IPS-11a (cell line): ENCODE data around the gene LMCD1.
A peak's percentile ranks its signal among the peaks of the same experiment; 100 is the strongest.

Experiments used
- H3K4me3 ChIP-seq: one replicate; pipeline ENCODE4 v1.5.1; 2013; ENCODE audit warnings: low read depth, low read length, control low read depth

The LMCD1 gene

DNA sequence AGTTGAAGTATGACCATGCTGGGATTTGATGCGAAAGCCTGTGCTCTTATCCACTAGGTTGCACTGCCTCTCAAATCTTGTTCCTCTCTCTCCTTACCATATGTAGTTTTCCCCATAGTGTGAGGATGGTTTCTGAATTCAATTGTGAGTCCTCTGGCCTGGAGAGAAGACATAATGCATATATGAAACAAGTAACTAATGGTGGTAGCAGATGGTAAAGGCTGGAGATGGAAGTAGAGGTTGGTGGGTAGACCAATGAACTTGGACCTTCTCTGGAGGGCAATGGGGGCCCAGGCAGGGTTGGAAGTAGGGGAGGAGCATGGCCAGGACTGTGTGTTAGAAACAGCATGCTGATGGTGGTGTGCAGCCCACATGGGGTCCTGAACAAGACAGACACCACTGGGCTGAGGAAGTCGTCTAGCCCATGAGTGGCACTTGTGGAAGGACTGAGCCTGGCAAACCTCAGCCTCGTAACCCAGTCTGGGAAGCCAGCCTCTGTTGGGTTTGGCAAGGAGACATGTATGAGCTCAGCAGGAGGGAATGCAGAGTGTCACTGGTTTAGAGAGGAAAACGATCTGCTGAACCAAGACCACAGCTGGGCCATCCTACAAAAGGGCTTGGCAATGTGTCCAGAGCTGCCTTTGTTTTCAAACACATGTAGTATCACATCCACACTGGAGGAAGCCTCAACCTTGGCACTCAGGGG is 18.5 kb upstream of the LMCD1 start:
- H3K4me3 ChIP-seq: no peak overlapping the region

DNA sequence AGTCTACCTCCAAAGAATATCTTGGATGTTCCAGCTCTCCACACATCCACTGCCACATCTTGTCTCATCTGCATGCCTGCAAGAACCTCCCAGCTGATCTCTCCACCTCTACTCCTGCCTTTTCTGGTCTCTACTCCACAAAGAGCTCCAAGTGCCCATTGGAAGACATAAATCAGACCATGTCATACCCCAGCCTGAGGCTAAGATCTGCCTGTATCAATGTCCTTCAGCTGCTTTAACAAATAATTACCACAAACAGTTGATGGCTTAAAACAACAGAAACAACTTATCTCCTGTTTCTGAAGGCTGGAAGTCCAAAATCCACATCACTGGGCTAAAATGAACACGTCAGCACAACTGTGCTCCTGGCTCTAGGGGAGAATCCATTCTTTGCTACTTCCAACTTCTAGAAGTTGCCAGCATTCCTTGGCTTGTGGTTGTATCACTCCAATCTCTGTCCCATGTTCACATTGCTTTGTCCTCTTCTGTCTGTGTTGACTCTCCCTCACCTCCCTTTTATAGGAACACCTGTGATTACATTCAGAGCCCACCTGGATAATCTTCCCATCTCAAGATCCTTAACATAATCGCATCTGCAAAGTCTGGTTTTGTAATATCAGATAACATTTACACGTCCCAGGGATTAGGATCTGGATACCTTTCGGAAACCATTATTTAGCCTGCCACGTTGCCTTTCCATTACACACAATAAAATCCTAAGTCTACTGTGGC is 17.0 kb upstream of the LMCD1 start:
- H3K4me3 ChIP-seq: no peak overlapping the region

DNA sequence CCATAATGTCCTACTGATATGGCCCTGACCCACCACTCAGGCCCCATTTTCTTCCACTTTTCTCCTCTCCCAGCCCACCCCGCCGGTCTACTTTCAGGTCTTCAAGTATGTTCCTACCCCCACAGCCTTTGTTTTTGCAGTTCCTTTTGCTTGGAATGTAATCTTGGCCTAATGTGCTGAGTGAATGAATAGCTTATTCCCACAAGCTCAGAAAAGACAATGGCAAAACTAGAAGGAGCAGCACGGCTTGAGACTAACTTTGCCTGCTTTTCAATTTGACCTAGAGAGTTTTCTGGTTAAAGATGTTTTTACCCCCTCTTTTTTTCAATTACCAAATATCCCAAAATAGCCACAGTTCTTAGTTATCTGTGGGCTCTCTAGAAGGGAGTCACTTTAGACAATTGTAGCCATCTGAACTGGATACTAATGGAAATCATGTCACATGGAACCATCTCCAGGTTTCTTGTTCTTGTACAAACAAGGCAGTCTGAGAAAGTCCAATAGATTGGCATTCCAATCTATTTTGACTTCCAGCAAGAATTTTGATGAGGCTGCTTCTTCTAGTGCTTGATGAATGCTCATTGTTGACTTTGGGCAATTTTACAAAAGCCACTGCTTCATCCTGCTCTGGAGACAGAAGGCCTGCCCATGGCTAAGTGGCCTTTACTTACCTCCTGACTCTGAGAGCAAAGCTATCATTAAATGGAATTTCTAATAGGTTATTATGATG is 16.3 kb upstream of the LMCD1 start:
- no peak overlapping the region for H3K4me3 ChIP-seq

DNA sequence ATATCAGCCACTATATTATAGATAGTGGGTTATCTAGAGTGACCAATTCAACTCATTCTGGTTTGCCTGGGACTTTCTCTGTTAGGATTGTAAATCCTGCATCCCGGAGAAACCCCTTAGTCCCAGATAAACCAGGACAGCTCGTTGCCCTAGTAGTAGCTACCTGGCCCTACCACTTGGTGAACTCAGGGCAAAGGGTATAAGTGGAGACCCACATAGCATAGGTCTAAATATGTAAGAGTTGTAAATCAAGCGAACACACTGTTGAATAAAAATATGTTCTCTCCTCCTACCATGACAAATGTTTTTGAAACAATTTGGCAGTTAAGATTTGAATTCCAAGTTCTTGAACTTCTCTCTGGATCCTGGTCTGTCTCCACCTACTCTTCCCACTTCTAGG is 15.7 kb upstream of the LMCD1 start:
- no peak overlapping the region for H3K4me3 ChIP-seq

DNA sequence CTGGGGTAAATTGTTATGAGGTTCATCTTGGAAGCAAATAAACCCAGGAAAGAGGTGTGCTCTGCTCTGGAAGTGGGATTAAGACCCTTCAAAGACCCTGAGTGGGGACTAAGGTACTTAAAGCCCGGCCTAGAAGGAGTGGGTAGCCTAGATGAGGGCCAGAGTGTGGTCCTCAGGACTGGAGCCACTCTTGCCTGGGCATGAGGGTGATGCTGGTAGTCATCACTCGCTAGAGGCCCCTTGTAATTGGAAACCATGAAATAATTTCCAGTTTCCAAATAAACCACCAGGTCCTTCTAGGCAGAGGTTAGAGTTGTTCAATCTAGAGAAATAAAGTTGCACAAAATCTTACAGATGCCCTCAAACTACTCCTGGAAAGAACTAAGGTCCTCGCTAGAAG is 15.2 kb upstream of the LMCD1 start:
- H3K4me3 ChIP-seq: no peak overlapping the region

DNA sequence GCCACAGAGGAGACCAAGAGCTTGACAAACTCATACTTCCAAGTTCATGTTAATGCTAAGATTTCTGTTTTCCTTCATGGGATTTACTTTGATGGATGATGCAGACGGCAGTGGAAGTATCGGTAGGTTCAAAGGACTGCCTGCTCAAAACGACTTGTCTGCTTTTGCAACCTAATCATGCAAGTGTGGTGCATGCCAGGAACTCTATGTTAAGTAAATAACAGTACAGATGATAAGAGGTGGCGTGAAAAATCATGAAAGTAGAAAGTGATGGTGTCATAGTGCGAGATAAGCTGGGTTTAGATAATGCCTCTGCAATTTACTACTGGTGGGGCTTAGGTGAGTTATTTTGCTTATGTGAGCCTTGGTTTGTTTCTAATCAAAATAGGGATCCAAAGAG is 14.7 kb upstream of the LMCD1 start:
- H3K4me3 ChIP-seq: no peak overlapping the region

DNA sequence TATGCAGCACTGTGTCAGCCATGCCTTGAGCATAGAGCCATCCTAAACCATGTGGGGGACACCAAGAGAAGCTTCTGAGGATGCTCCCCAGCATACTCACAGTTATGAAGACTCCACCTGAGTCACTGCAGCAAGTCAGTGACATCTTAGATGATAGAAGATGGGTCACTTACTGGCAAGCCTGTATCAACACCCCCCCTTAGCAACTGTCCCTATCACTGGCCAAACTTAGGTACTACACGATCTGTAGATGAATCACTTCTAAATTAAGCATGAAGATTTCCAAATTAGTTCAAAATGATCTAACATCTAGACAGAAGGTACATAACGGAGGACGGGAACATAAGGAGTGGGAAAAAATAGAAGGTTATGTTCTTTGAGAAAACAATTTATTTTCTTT is 13.2 kb upstream of the LMCD1 start:
- no peak overlapping the region for H3K4me3 ChIP-seq

DNA sequence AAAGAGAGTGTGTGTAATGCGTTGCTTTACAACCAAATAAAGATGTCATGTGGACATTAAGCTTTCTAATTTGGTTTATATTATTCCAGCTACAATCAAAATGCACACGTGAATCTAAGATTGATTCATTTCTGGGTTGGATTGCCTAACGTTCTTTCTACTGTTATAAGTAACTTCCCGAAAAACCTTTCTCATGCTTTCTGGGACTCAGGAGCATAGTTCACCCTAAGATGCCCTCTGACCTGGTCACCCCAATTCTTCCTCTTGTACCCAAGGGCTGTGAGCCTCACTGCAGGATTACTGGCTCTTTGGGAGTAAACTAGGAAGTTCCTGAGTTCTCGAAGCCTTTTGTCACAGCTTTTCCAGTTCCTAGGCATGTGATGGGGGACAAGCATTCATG is 12.7 kb upstream of the LMCD1 start:
- H3K4me3 ChIP-seq: no peak overlapping the region

DNA sequence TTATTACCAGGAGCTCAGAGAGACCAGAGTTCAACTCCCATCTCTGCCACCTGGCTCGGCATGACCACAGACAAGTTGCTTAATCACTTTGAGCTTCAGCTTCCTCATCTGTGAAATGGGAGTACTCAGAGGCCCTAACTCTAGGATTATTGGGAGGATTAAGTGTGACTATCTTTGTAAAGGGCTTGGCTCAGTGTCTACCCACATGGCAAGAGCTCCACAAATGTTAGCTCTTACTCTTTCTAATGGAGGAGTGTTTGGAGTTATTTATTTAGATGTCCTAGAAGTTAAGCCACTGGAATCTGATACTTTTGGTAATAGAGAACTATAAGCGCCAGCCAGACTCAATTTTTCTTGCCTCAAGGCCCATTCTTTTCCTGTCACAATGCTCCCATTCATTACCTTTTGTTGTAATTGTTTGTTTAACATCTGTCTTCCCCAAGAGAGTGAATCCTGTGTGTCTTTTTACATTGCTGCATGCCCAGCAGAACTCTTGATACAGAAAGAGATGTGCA is 12.3 kb upstream of the LMCD1 start:
- no peak overlapping the region for H3K4me3 ChIP-seq

DNA sequence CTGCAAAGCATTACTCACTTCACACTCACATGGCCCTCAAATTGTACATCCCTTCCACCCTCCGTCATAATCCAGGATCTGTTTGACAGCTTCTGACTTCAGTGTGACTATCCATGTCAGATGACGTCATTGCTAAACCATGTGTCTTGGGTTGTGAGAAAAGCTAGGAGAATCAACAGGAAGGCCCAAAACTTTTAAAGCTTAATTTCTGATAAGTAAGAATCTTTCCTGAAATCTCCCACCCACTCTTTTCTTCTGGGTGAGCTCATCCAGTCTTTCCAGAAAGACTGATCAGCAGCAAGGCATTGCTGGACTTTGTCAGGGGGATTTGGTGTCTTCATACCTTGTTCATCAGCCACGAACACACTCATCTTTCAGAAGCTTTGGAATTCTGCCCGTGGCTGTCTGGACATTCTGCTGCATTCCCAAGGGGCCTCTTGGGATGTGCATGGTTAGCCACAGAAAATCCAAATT is 11.5 kb upstream of the LMCD1 start:
- H3K4me3 ChIP-seq: no peak overlapping the region

DNA sequence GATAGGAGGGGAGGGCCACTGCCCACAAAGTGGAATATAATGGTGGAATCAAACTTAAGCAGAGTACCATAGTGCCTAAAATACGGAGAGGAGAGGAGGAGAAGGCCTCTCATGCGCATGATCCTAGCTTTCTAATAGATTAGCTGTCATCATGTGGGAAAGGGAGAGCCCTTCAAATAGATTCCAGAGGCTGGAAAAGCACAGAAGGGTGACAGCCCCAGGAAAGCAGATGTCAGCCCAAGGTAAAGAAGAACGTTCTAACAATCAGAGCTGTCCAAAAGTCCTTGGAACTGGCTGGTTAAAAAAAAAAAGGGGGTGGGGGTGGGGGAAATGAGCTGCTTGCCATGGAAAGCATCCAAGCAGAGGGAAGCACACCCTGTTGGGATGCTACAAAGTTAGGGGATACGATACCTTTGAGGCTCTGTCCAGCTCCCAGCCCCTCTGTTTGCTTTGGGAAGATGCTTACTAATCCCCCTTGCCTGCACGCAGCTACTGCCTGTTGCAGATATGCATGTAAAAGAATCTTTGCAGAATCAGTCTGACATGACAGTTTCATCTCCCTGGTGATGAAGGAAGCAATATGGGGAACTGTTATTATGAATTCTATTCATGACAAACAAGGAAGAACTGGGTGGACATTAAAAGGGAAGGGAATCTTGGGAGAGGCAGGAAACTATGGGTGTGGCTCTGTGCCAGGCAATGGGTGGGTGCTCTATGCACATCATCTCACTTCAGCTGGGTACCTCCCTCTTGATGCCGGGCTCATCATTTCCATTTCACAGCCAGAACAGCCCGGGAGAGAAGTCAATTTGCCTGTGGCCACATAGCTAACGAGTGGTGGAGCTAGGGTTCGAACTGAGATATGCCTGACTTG is 10.1 kb upstream of the LMCD1 start:
- H3K4me3 ChIP-seq: no peak overlapping the region

DNA sequence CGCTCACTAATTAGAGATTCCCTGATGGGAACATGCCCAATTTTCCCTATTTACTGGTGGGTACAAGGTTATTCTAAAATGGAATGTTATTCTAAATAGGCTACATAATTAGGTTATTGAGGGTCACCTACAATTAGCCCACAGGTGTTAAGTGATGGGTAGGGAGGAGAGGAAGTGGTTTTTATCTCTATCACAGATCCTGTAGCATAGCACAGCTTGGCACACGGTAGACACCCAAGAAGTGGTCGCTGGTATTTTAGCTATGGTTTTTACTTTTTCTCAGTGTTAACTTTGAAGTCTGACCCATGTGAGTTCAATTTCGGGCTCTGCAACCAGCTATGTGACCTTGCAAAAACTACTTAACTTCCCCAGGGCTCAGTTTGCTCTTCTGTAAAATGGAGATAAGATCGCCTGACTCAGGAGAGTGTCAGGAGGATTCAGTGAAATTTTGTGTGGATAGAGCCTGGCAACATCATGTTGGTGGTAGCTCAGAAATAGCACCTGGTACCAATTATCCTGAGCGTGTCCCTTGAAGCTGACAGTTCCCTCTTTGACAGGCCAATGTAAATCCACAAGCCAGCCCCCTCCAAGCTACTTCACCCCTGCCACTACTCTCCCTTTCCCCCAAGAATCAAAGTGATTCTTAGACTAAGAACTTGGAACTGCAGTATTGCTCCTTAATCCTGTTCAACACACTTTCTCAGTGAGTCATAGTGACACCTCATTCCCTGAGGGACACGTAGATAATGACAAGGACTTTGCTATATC is 8.7 kb upstream of the LMCD1 start:
- H3K4me3 ChIP-seq: no peak overlapping the region

DNA sequence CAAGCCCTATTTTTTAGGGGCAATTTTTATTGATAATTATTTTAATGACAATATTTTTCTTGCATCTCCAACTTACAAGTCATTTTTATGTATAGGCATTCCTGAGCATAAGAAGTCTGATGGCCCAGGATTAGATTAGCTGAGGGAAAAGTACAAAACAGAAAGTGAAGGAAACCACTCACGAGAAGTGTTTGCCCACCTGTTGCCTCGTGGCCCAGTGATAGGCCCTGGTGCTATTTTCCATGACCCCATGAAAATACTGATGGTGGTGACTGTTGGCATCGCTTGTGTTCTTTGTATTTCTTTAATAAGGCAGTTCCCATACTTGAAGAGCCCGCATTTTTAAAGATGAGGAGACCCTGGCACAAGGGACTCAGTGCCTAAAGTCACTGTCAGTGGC is 7.9 kb upstream of the LMCD1 start:
- no peak overlapping the region for H3K4me3 ChIP-seq

DNA sequence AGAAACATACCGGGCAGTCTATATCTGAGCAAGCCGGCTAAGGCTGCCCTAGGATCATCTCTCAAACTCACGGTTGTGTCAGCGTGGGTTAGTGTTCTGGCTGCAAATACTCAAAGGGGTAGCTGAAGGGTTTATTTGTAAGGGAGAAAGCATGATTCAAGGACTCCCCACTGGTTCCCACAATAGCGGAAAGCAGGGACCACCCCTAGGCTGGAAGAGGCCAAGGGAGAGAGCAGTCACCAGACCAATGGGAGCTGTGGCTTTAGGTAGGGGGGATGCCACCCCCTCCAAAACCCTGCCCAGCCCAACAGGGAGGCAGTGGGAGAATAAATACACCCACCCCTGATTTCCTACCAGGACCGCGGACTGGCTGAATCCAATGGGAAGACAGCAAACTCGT is 7.3 kb upstream of the LMCD1 start:
- no peak overlapping the region for H3K4me3 ChIP-seq

DNA sequence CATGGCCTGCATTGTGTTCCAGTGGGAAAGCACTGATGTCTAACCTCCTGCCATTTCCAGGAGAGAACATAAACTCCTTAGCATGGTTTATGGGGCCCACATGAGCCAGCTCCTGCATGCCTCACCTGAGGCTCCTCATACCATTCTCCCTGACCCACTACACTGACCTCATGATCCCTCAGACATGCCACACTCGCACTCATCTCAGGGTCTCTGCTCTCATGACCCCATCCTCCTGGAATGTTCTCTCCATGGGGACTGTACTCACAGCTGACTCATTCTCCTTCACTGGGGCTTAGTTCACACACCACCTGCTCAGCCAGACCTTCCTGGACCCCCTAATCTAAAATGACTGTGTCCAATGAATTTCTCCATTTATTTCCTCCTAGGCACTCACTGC is 4.0 kb upstream of the LMCD1 start:
- no peak overlapping the region for H3K4me3 ChIP-seq

DNA sequence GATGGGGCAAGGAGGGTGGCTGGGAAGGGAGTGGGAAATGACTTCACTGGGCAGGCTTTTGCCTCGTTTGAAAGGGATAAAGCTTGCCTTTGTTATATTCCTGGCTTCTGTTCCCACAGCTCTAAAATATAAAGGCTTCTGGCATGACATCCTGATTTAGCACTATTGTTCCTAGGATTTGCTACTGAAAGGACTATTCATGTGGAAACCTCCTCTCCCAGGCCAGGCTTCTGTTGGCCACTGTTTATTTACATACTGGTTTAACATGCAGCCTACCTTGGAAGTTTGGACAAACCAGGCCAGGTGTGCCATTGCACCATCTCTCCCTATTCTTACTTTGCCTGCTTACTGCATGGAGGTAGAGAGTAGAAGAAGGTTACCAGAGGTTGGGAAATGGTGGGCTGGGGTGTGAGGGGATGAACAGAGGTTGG is 2.4 kb upstream of the LMCD1 start:
- no peak overlapping the region for H3K4me3 ChIP-seq

DNA sequence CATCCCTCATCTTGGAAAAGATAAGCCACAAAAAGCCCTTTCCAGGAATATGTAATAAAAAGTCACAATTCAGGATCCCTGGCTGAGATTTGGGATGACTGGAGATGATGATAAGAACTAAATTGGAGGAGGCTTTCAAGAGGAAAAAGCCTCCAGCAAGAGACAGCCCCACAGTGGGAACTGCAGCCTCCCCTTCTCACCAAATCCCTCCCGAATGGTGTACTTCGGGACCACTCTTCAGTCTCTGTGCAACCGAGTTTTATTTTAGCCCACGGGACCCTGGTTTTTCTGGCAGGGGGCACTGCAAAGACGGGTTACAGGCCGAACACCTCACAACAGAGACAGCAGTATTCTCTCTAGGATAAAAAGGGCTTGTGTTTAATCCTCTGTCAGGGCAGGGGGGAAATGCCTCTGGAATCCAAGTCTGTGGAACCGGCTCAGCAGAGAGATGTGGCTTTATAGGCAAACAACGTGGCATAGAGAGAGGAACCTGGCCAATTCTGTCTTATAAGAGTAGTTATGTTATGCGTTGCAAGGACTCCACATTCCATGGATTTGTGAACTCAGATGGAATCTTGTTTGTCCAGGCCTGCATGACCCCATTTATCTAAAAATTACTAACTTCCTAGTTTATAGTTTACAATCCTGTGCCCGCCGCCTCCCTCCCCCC is 1.2 kb upstream of the LMCD1 start:
- H3K4me3 ChIP-seq: no peak overlapping the region

DNA sequence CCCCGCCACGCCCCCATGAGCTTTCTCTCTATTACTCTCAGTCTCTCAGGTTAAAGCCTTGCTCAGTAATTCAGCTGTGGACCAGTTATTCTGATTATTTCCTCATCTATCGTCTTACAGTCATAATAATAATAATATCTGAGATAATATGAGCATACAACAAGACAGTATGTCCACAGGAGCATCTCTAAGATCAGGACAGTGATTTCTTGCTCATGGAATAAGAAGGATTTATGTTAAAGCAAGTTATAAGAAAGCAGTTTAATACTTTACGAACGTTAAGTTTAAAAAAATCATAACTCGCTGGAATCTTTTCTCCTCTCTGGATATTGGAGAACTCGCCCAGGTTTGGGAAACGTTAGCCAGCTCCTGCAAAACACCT is 643 bp upstream of the LMCD1 start:
- peak overlapping the region; percentile 18 for H3K4me3 ChIP-seq

DNA sequence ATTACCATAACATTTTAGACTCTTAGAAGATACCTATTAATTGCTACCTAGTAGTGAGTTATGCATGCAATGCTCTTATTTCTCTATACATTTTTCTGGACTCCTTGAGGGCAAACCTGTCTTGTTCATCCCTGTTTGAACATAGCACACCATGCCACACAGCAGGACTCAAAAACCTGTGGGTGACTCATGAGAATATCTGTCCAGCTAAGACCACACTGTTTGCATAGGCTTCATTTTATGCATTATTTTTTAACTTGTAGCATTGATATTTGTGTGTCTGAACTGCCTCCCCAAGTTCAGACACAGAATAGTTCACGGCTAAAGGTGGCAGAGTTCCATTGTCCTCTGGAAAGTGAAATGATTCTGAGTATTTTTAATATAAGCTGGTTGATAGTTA is 1.8 kb downstream of the LMCD1 start:
- H3K4me3 ChIP-seq: no peak overlapping the region
